Transverse colon (tissue), 3 donors: ENCODE results near the gene SPRR2B.

Source experiments
- EP300 ChIP-seq: sonication (generic); formaldehyde crosslinking; IDR thresholded peaks from one replicate; pipeline ENCODE4 v1.6.1; 2017; ENCODE audit warnings: antibody characterized with exemption, low read depth
- TF ChIP-seq, protein P1 (sequence below), 5 experiments: fragments of 200-600 bp in 3 of 5; fragments of 450-650 bp in 2 of 5; sonication (generic) in 3 of 5; IDR thresholded peaks; 1 replicate in 2 of 5; 2 replicates in 3 of 5; pipeline ENCODE4 v1.5.1; 2016 to 2017; ENCODE audit warnings: antibody characterized with exemption in 5 of 5, inconsistent platforms in 3 of 5, mild to moderate bottlenecking in 2 of 5, moderate library complexity in 1 of 5

DNA sequence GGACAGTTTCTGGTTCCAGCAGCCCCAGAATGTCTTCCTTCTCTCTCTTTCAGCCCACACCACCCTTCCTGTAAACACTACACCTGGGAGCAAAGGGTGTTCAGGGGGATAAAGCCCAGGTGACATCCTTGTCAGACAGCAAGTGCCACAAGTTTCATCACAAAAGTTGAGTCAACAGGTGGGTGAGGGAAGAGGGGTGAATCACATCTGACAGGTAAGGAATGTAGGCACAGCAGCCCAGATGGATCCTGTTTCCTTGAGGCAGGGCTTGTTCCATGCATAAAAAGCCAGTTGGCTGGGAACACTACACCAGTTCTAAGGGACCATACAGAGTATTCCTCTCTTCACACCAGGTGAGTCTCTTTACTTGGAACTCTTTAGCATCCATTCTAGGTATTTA is 40.5 kb downstream of the SPRR2B start, which contains the start of gene SPRR1B:
- TF ChIP-seq EP300, result no peak
- TF ChIP-seq, protein P1, sequence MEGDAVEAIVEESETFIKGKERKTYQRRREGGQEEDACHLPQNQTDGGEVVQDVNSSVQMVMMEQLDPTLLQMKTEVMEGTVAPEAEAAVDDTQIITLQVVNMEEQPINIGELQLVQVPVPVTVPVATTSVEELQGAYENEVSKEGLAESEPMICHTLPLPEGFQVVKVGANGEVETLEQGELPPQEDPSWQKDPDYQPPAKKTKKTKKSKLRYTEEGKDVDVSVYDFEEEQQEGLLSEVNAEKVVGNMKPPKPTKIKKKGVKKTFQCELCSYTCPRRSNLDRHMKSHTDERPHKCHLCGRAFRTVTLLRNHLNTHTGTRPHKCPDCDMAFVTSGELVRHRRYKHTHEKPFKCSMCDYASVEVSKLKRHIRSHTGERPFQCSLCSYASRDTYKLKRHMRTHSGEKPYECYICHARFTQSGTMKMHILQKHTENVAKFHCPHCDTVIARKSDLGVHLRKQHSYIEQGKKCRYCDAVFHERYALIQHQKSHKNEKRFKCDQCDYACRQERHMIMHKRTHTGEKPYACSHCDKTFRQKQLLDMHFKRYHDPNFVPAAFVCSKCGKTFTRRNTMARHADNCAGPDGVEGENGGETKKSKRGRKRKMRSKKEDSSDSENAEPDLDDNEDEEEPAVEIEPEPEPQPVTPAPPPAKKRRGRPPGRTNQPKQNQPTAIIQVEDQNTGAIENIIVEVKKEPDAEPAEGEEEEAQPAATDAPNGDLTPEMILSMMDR (IDR thresholded peaks at IDR 0.05), result no peak
